ENCODE results near the gene FUT2.
"Not testable (repeated sequence)": the region's sequence is repeated elsewhere in the genome, so short reads cannot be mapped to it uniquely, and the experiment has no call there.

Gene FUT2

DNA sequence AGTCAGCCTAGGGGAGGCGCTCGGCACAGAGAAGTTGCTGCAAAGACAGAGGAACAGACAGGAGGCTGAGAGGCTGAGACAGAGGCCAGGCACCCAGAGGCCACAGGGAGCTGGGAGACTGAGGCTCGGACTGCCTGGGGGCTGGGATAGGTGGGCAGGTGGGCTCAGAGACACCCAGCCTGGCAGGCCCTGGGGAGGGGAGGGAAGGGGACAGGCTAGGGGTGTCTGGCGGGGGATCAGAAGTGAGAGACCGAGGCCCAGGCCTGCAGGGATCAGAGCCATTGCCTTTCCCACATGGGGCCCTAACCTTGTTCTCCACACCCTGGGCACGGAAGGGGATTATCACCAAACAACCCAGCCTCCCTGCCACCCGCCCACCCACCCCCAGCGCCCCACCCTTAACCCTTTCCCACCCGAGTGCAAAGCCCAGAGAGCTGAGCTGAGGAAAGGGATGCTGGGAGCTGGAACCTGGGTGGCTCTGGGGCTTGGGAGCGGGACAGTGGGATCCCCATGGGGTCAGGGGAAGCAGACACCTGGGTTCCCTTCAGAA is 24.2 kb upstream of the FUT2 start:
- DNase-seq = no peak

DNA sequence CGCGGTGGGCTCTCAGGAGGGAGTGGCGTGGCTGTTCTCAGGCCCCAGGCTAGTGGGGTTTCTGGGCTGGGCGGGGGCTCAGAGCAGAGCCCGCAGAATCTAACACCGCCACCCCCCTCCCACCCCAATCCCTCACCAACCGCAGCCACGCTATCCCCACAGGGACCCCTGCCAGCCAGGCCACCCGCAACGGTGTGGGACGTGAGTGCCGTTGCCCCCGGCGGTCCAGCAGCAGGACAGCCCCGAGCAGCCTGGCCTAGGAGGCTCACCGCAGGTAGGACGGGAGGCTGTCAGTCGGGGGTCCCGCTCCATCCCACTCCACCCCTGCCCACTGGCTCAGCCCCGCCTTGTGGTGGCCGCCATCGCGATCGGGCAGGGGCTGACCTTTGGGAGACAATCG is 22.8 kb upstream of the FUT2 start, which contains the start of gene NTN5:
NTN5 (minus strand) TSS at position 24 of the 400 bp plus-strand sequence. CDS start 2,031 bp downstream, outside the sequence.
- no peak for DNase-seq

DNA sequence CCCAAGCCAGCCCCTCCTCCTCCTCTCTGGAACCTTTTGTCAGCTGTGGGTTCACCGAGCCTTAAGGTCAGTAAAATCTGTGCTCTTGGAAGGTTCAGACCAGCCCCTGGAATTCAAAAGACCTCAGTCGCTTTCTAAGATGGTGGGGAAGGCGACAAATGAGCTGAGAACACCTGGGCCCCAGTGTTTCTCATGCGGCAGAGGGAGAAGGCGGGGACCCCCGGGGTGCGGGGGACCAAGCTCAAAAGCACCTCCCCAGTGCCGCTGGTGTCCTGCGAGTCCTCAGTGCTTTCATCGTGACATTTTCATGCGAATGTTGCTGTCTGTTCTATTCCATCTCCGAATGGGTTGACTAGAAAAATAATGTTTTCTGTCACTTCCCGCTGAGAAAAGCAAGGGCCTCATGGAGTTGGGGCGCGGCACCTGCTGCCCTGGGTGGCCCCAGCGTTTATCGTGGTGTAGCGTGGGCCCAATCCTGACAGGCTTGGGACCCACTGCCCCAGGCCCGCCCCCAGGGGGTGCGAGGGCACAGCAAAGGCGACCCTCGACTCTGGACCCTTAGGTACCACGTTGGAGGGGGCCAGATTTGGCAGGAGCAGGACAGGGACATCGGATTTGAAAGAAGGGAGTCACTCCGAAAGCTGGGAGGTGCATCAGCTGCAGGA is 22.2 kb upstream of the FUT2 start:
- DNase-seq = no peak

DNA sequence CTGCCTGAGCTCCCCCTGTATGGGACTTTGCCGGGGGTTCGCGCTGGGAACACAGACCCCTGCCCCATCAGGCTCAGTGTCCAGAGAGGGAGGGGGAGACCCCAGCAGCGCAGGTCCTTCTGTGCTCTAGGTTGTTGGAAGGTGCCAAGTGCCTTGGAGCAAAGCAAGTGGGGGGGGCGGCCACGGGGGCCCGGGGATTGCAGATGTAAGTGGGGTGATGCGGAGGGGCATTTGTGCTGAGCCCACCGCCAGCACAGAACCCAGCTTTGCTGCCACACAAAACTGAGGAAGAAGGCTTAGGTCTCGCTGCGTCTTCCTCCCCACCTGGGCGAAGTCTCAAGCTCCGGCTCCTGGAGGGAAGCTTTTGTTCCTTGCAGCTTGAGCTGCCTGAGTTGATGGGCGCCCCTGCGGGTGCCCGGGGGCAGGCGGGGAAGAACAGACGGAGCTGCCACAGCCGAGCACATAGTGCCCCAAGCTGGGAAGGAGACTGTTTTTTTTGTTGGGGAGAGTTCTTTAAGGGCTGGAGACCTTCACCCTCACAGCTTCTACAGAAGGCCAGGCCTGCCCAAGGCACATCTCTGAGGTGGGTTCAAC is 21.5 kb upstream of the FUT2 start:
- no peak for DNase-seq

DNA sequence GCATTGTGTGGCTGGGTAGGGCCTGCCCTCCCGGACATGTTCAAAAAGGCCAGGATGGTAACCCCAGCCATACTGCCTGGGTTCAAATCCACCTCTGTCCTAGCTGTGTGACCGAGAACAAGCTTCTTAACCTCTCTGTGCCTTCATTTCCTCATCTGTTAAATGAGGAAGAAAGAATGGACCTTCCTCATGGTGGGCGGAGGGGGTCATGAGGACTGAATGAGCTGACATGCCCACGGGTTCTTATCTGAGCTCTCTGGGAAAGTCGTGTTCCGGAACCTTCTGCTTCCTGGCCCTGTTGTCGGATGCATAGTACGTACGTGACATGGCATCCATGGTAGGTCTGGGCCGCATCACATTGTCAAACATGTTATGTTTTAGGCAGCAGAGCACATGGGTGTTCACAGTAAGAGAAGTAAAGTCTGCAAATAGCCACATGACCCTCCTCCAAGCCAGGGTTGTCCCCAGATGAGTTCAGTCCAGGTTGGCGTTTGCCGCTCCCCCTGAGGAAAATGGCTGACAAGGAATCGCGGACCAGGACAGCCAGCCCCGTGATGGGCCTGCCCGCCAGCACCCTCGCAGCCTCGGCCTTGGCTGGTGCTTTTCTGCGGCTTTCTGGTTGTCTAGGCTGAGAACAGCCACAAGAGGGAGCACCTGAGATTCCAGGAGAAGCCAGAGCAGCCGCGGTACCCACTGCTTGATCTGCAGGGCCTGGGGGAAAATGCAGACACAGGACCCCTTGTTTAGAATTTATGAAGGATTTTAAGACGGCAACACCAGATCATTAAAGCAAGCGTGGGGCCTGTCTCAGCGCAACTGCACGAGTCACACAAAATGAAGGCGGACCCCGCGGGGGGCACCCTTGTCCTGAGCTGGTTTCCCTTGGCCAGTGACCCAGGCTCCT is 20.6 kb upstream of the FUT2 start:
- DNase-seq = peak; percentile 61 to 89 (median 87)

DNA sequence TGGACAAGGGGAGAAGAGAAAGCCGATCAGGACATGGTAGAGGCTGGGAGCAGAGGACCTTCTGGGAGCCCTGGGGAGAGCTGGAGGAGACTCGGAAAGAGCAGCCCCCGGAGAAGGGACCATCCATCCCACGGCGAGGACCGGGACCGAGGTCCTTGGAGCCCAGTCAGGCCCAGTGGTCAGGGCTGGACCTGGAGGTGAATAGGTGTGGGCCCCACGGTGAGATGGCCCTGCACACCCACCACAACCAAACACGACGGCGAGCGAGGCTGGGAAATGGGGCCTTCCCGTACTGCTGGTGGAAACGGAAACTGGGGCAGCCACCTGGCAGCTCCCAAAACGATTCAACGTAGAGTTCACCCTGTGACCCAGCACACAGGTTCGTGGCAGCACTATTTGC is 19.3 kb upstream of the FUT2 start:
- DNase-seq = no peak

DNA sequence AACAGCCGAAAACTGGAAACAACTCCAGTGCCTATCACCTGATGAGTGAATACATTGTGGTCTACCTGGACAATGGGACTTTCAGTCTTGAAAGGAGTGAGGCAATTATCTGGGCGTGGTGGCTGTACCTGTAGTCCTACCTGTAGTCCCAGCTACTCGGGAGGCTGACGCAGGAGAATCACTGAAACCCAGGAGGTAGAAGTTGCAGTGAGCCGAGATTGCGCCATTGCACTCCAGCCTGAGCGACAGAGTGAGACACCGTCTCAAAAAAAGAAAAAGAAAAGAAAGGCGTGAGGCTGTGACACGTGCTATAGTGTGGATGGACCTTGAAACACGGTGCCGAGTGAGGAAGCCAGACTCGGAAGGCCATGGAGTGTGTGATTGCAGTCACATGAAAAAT is 18.9 kb upstream of the FUT2 start:
- DNase-seq = no peak

DNA sequence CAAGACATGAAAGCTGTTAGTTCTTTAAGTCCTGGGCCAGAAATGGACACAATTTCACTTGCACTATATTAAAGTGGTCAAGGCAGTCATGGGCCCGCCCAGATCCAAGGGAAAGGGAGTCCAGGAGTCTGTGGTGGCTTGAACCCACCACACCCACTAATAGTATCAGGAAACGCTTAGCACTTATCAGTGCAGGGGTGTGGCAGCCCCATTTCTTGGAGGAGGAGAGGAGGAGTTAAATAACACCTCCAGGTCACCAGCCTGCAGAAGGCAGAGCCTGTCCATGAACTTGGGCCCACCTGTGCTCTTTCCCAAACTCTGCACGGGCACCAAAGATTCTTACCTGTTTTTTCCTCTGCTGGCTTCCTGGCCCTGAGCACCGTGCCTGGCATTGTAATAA is 17.6 kb upstream of the FUT2 start:
- no peak for DNase-seq

DNA sequence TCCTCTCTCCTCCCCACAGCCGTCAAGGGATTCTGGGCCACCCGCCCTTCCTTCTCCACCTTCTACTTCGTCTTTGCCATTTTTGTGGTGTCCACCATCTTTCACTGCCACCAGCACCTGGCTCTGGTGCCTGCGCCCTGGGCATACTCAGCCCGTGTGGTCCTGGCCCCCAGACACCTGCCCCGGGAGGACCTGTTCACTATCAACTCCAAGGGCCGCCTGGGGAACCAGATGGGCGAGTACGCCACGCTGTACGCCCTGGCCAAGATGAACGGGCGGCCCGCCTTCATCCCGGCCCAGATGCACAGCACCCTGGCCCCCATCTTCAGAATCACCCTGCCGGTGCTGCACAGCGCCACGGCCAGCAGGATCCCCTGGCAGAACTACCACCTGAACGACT is 15.8 kb upstream of the FUT2 start:
- DNase-seq = not testable (repeated sequence)

DNA sequence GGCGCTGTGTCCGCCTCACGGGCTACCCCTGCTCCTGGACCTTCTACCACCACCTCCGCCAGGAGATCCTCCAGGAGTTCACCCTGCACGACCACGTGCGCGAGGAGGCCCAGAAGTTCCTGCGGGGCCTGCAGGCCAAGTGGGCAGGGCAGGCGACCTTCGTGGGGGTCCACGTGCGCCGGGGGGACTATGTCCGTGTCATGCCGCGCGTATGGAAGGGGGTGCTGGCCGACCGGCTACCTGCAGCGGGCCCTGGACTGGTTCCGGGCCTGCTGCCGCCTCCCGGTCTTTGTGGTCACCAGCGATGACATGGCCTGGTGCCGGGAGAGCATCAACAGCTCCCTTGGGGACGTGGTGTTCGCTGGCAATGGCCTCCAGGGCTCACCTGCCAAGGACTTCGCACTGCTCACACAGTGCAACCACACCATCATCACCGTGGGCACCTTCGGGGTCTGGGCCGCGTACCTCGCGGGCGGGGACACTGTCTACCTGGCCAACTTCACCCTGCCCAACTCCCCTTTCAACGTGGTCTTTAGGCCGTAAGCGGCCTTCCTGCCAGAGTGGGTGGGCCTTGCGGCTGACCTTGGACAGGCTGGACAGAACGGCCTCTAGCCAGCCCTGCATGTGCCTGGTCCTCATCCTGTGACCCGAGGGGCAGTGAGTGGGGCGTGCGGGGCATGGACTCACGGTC is 15.2 kb upstream of the FUT2 start:
- no peak for DNase-seq

DNA sequence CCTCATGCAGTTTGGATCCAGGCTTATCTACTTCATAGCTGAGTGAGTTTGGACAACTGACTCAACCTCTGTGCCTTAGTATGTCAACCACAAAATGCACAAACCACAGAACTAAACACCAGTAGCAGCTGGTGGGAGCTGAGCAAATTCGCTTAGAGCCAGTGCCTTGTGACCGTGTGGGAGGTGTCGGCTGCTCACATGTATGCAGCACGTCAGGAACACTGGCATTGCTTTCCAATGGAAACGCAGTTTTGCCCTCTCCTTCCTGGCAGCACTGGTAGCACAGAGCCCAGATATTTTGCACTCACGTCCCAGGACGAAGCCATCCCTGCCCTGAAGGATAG is 14.7 kb upstream of the FUT2 start:
- no peak for DNase-seq

DNA sequence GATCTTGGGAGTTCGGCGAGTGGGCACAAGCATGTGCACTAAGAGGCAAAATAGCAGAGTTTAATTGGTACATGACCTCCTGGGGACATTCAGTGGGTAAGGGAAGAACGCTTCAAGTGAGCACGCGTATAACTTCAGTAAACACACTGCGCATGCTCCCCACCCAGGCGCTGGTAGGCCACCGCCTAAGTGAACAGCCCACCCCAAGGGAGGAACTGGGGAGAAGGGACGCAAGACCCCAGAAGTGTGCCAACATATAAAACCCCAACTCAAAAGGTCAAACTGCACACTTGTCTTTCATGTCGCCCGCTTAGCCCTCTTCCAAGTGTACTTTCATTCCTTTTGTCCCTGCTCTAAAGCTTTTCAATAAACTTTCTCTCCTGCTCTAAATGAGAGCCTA is 12.4 kb upstream of the FUT2 start:
- no peak for DNase-seq

DNA sequence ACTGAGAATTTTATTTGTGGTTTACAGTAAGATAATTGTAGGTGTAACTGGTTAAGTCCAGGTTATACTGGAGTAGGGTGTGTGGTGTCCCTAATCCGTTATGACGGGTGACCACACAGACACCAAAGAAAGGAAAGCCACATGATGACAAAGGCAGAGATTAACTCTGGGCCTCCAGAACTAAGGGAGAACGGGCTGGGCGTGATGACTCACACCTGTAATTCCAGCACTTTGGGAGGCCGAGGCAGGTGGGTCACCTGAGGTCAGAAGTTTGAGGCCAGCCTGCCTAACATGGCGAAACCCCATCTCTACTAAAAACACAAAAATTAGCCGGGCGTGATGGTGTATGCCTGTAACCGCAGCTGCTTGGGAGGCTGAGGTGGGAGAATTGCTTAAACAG is 10.2 kb upstream of the FUT2 start:
- no peak for DNase-seq

DNA sequence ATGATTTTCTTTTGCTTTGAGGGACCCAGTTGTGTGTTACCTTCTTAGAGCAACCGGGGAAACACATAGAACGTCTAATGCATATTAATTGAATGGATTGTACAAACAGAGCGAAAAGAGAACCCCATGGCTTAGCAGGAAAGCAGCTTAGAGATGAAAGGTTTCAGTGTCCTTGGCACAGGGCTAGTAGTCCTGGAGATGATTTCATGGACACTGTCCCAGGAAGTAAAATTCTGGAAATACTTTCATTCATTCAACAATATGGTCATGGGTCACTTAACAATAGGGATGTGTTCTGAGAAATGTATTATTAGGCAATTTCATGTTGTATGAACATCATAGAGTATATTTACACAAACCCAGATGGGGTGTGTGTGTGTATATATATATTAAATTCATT is 9.7 kb upstream of the FUT2 start:
- no peak for DNase-seq

DNA sequence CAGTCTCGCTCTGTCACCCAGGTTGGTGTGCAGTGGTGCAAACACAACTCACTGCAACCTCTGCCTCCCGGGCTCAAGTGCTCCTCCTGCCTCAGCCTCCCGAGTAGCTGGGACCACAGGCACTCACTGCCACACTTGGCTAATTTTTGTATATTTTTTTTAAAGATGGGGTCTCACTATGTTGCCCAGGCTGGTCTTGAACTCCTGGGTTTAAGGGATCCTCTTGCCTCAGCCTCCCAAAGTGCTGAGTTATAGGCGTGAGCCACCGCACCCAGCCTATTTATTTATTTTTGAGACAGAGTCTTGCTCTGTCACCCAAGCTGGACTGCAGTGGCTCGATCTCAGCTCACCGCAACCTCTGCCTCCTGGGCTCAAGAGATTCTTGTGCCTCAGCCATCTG is 9.1 kb upstream of the FUT2 start:
- not testable (repeated sequence) for DNase-seq

DNA sequence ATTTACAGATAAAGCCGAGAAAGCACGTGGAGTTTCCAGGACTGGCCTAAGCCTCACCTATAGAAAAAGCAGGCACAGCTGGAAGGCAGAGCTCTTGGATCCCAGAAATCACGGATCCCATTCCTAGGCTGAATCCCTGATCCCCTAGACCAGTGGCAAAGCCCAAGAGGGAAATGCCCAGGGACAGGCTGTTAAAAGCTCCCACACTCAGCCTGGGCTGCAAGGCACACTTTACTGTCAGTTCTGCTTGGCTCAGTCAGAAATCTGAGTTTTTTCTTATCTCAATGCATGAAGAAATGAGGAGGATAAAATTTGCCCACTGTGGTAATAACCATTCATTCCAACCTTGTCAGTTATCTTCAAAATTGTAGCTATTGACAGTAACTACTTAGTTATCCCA is 8.0 kb upstream of the FUT2 start:
- DNase-seq = no peak

DNA sequence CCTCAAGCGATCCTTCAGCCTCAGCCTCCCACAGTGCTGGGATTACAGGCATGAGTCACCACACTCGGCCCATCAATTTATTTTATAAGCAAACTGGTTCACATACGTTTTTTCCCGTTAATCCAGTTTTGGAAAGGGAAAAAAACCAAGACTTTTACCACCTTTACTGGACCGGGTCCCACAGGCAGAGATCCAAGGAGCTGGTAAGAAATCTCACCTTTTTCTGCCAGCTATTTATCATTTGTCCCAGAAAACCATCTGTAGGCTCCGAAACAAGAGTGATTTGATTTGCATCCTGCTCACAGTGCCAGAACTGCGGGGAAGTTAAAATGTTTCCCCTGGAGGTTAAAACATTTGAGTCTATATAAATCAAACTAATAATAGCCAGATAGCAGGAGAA is 6.3 kb upstream of the FUT2 start:
- no peak for DNase-seq

DNA sequence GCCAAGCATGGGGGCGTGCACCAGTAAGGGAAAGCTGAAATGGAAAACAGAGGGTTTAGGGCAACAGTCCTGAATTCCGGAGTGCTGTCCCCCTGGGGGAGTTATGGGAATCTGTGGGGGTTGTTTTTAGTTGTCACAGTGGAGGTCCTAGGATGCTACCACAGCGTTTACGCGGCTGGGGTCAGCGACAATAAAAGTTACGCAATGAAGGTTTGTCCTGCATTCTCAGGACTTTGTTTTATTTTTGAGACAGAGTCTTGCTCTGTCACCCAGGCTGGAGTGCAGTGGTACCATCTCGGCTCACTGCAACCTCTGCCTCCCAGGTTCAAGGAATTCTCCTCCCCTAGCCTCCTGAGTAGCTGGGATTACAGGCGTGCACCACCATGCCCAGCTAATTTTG is 2.1 kb upstream of the FUT2 start:
- DNase-seq = not testable (repeated sequence)

DNA sequence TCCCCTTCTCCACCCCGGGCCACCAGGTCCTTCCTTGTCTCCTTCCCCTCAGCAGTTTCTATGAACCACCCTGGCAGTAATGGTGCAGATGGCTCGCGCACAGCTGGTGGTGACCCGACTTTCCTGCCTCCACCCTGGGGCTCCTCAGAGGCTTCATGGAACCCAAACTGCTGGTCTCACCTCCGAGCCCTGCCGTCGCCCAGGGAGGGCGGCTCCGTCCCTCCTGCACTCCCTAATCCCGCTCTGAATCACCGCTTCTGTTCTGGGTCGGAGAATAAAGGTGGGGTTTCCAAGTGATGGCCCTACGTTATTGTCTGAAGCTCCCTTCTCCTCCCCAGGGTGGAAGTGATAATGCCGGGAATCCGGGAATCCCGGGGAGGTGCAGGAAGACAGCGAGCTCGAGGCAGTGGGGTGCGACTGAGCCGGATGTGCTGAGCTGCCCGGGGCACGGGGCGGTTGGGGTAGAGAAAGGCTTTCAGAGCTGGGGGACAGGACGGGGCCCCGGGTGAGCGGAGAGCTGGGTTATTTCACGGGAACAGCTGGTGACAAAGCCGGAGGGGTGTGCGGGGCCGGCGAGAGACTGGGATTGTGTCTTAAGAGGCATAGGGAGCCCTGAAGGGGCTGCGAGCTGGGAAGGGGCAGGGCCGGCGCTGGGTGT is 711 bp downstream of the FUT2 start:
- peak in 2 of 3 experiments; percentile 36 to 58 for DNase-seq

DNA sequence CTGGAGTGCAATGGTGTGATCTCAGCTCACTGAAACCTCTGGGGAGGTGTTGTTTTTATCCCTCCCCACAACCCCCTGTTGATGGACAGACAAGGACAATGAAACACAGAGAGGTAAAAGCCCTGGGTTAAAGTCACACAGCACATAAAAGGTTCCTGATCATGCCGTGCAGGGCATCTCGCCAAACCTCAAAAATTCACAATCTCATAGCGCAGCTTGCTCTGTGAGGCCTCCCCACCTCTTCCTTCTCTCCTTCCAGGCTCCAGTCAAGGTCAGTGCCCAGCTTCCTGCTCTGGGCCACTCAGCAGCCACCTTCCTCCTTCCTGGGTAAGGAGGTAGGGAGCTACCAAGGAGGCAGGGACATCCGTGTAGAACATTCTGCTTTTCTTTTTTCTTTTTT is 2.3 kb downstream of the FUT2 start:
- no peak for DNase-seq

DNA sequence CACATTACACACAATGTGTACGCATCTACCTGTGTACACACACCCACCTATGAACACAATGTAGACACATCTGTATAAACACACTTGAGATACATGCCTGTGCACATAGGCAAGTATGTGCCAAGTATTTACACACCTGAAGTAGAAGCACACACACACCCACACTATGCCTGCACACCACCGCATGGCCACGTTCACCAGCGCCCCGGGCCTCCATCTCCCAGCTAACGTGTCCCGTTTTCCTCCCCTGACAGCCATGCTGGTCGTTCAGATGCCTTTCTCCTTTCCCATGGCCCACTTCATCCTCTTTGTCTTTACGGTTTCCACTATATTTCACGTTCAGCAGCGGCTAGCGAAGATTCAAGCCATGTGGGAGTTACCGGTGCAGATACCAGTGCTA is 6.9 kb downstream of the FUT2 start:
- DNase-seq = no peak

DNA sequence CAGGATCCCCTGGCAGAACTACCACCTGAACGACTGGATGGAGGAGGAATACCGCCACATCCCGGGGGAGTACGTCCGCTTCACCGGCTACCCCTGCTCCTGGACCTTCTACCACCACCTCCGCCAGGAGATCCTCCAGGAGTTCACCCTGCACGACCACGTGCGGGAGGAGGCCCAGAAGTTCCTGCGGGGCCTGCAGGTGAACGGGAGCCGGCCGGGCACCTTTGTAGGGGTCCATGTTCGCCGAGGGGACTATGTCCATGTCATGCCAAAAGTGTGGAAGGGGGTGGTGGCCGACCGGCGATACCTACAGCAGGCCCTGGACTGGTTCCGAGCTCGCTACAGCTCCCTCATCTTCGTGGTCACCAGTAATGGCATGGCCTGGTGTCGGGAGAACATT is 7.5 kb downstream of the FUT2 start:
- DNase-seq = no peak

DNA sequence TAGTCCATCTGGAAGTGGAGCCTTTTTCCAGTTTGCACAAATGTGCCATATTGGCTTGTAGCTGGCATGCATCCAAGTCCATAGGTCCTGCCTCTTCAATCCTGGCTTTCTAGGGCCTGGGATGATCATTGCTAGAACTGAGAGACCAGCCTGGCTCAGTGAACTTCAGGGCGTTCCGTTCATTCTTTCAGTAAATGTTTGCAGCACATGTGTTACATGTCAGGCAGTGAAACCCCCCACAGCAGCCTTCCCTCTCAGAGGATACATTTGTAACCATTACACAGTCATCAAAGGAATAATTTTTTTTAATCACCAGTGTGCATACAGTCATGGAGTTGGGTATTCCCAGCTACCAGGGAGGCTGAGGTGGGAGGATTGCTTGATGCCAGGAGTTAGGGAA is 9.7 kb downstream of the FUT2 start:
- no peak for DNase-seq
